ENCODE measurements around the gene NNMT. TPM values are rescaled to one million over a fixed set of nuclear protein-coding genes. Genes with fewer than 3 reads are reported as not detected.

Gene NNMT
- polyA plus RNA-seq, 1 of the 3 experiments (the other 2 are of a cell fraction): 84.6 TPM

GRCh38 chr11:114282488-114282887 is 13.7 kb upstream of the NNMT start:
- Histone ChIP-seq H2AFZ (ENCODE audit: low read depth) (no peak overlapping the region), H3K36me3 (replicated peaks in 1 of 2; ENCODE audit: control insufficient read depth in 1 of 2, insufficient read depth in 2 of 2, low read length in 1 of 2) (no peaks in the 10 kb centered on the region), H4K20me1 (ENCODE audit: insufficient read depth) (no peaks in the 10 kb centered on the region), H3K4me3 (ENCODE audit: low read depth in 2 of 2, low read length in 1 of 2) (no peak overlapping the region), H3K27me3 (ENCODE audit: insufficient read depth) (peaks cover 6% of the 10 kb centered on the region; the same call in 1 of the 2 replicates), H3K4me2 (no peak overlapping the region), H3K27ac (ENCODE audit: low read depth in 2 of 2, low read length in 1 of 2) (no peak overlapping the region), H3K9ac (no peak overlapping the region), H3K9me2 (no peaks in the 10 kb centered on the region), H3F3A (replicated peaks; ENCODE audit: insufficient read depth) (no peaks in the 10 kb centered on the region), H3K4me1 (ENCODE audit: control insufficient read depth in 1 of 2, insufficient read depth in 2 of 2, low read depth in 1 of 2, low read length in 1 of 2) (peaks cover 7% of the 10 kb centered on the region in 2 experiments; a peak in 3 of 4 replicates), H3K9me3 (no peaks in the 10 kb centered on the region), H3K79me2 (ENCODE audit: insufficient read depth) (no peaks in the 10 kb centered on the region)
- DNase-seq: no peak
- 92% methylated on average over 3 of the region's 3 CpGs for WGBS (ENCODE audit: low lambda C conversion rate)
- ChIA-PET CTCF (interaction anchor here (15.2 kb wide), 1 partner anchor 22 kb away, joined by 143 read pairs; no protein-coding TSS in a partner anchor), POLR2A (no interaction called here)
- TF ChIP-seq IRF3 (IDR thresholded peaks at IDR 0.05; ENCODE audit: low read depth, low read length) (no peak), GATA2 (CRISPR knock-in tag; IDR thresholded peaks at IDR 0.05) (no peak), RXRA (IDR thresholded peaks at IDR 0.05; ENCODE audit: borderline replicate concordance, low read depth) (no peak), ELF1 (IDR thresholded peaks at IDR 0.05) (no peak), EZH2phosphoT487 (IDR thresholded peaks at IDR 0.05; ENCODE audit: borderline replicate concordance, low read depth) (no peak), MAX (IDR thresholded peaks at IDR 0.05; ENCODE audit: low read depth) (no peak), FOXJ3 (CRISPR knock-in tag; IDR thresholded peaks at IDR 0.05) (no peak), TAF1 (IDR thresholded peaks at IDR 0.05; ENCODE audit: borderline replicate concordance, low read depth, low read length) (no peak), MEF2A (IDR thresholded peaks at IDR 0.05; ENCODE audit: borderline replicate concordance, low read depth) (no peak), REST (IDR thresholded peaks at IDR 0.05; ENCODE audit: low read depth, low read length) (no peak), SMC3 (IDR thresholded peaks at IDR 0.05; ENCODE audit: low read depth, low read length) (no peak), TCF12 (IDR thresholded peaks at IDR 0.05) (no peak), USF1 (IDR thresholded peaks at IDR 0.05; ENCODE audit: borderline replicate concordance, low read depth) (no peak), PBX3 (IDR thresholded peaks at IDR 0.05) (no peak), TEAD4 (IDR thresholded peaks at IDR 0.05; ENCODE audit: borderline replicate concordance, insufficient read depth) (no peak)
